NCI-H2227 treated with DMSO at 0.1 percent for 48 hours (cell line): Measurements from ENCODE around the gene THSD7B.

Experiments
- DNase-seq: peaks from one replicate; lab custom pipeline; 2025; lab: John Stamatoyannopoulos, UW

Gene THSD7B

GRCh38 chr2:137706786-137707613 lies 941.7 kb downstream of the THSD7B start:
- DNase-seq, result no peak

- no peak for DNase-seq
Measured at GRCh38 chr2:137708311-137708710, 943.0 kb downstream of the THSD7B start.

- no peak for DNase-seq
Measured at GRCh38 chr2:137715731-137716191, 950.4 kb downstream of the THSD7B start.

- DNase-seq, result no peak
Measured at GRCh38 chr2:137718786-137719185, 953.4 kb downstream of the THSD7B start.

GRCh38 chr2:137721733-137722132 lies 956.4 kb downstream of the THSD7B start:
- no peak for DNase-seq

- DNase-seq, result no peak
Measured at GRCh38 chr2:137724912-137725311, 959.6 kb downstream of the THSD7B start.
